Anterior cingulate cortex (tissue), 58 donors: ENCODE data around the gene ACYP1.
A peak's percentile ranks its signal among the peaks of the same experiment; 100 is the strongest.
"Not testable (repeated sequence)": the region's sequence is repeated elsewhere in the genome, so short reads cannot be mapped to it uniquely, and the experiment has no call there.

Source experiments
- DNase-seq, 58 donors: peaks; one replicate each; lab custom pipeline; 2025; lab: John Stamatoyannopoulos, UW

ACYP1 gene

GRCh38 chr14:75069121-75069810 is 5.4 kb upstream of the ACYP1 start, which contains the start of gene ZC2HC1C:
Gene ZC2HC1C (plus strand): TSS chr14:75069641. CDS start chr14:75070574, 933 bp downstream.
- DNase-seq: peak; percentile 61 to 97 (median 92)

GRCh38 chr14:75068294-75069120 is 4.7 kb upstream of the ACYP1 start:
- DNase-seq: no peak

- not testable (repeated sequence) for DNase-seq
Measured at GRCh38 chr14:75067765-75068164, 3.9 kb upstream of the ACYP1 start.

- DNase-seq: no peak
Measured at GRCh38 chr14:75067212-75067611, 3.4 kb upstream of the ACYP1 start.

- DNase-seq: no peak
Measured at GRCh38 chr14:75066691-75067090, 2.9 kb upstream of the ACYP1 start.

GRCh38 chr14:75064205-75064567 is 362 bp upstream of the ACYP1 start:
- DNase-seq: no peak

- no peak for DNase-seq
Measured at GRCh38 chr14:75063013-75063412, 811 bp downstream of the ACYP1 start.

- DNase-seq: no peak
Measured at GRCh38 chr14:75060420-75060819, 3.4 kb downstream of the ACYP1 start.

GRCh38 chr14:75059642-75060041 is 4.2 kb downstream of the ACYP1 start:
- DNase-seq: no peak

GRCh38 chr14:75054421-75054820 is 9.4 kb downstream of the ACYP1 start:
- no peak for DNase-seq

GRCh38 chr14:75053396-75054291 is 10.2 kb downstream of the ACYP1 start:
- no peak for DNase-seq

- DNase-seq: no peak
Measured at GRCh38 chr14:75051556-75051899, 12.3 kb downstream of the ACYP1 start.

- DNase-seq: peak in 57 of 58 donors; percentile 9 to 85 (median 70)
Measured at GRCh38 chr14:75050852-75051555, 12.8 kb downstream of the ACYP1 start, which contains the start of gene MLH3. Gene MLH3 (minus strand): TSS chr14:75051467. CDS start chr14:75049655, 1,812 bp downstream.

GRCh38 chr14:75049731-75050201 is 14.1 kb downstream of the ACYP1 start:
- DNase-seq: no peak

- peak in 13 of 58 donors; percentile 1 to 51 (median 14) for DNase-seq
Measured at GRCh38 chr14:75049136-75049535, 14.7 kb downstream of the ACYP1 start.

GRCh38 chr14:75048101-75048500 is 15.7 kb downstream of the ACYP1 start:
- no peak for DNase-seq

GRCh38 chr14:75047506-75047905 is 16.3 kb downstream of the ACYP1 start:
- DNase-seq: no peak

- no peak for DNase-seq
Measured at GRCh38 chr14:75046899-75047298, 16.9 kb downstream of the ACYP1 start.

GRCh38 chr14:75046275-75046674 is 17.5 kb downstream of the ACYP1 start:
- no peak for DNase-seq

- DNase-seq: no peak
Measured at GRCh38 chr14:75044752-75045151, 19.1 kb downstream of the ACYP1 start.
